ENCODE measurements around the gene SSTR4.

GRCh38 chr20:23086931-23087411 lies 51.9 kb downstream of the SSTR4 start:
- TF ChIP-seq CTCF (conservative IDR thresholded peaks at IDR 0.05; ENCODE audit: low read length) (no peak), EZH2phosphoT487 (IDR thresholded peaks at IDR 0.05; ENCODE audit: borderline replicate concordance) (no peak)
